GM23338 (cell line): ENCODE measurements around the gene NPAS2.

Source experiments
- CREB1 ChIP-seq: fragments of 250-450 bp; sonication (Bioruptor Pico); IDR thresholded peaks from 2 replicates; pipeline ENCODE4 v1.5.0; 2020; ENCODE audit warnings: low read depth, mild to moderate bottlenecking, moderate library complexity
- EZH2 ChIP-seq: fragments of 200-600 bp; sonication (generic); IDR thresholded peaks from one replicate; pipeline ENCODE4 v1.8.0; 2017; ENCODE audit warnings: antibody characterized with exemption, mild to moderate bottlenecking, low read depth; ENCODE audit not compliant: unreplicated experiment
- EZH2phosphoT487 ChIP-seq: fragments of 200-600 bp; sonication (generic); IDR thresholded peaks from one replicate; pipeline ENCODE4 v1.8.1; 2018; ENCODE audit warnings: antibody characterized with exemption; ENCODE audit not compliant: unreplicated experiment
- JUNB ChIP-seq: IDR thresholded peaks from one replicate; pipeline ENCODE4 v1.6.1; 2016; ENCODE audit warnings: antibody characterized with exemption; ENCODE audit not compliant: unreplicated experiment
- NANOG ChIP-seq: IDR thresholded peaks from 2 replicates; pipeline ENCODE4 v1.6.1; 2016; ENCODE audit warnings: antibody characterized with exemption, borderline replicate concordance
- POLR2AphosphoS5 ChIP-seq: IDR thresholded peaks from 2 replicates; pipeline ENCODE4 v1.6.1; 2016; ENCODE audit warnings: antibody characterized with exemption, low read depth
- ZNF331 ChIP-seq: fragments of 250-450 bp; sonication (Bioruptor Pico); IDR thresholded peaks from 2 replicates; pipeline ENCODE4 v1.5.0; 2020; ENCODE audit warnings: low read depth, mild to moderate bottlenecking, moderate library complexity
- TF ChIP-seq, protein P1 (sequence below), 2 experiments: fragments of 200-600 bp in 1 of 2; sonication (generic) in 1 of 2; conservative IDR thresholded peaks; 2 replicates each; pipeline versions ENCODE4 v1.5.1 to v1.6.1; 2016 to 2017; ENCODE audit warnings: antibody characterized with exemption in 2 of 2, low read depth in 2 of 2, mild to moderate bottlenecking in 2 of 2, moderate library complexity in 1 of 2
- TF ChIP-seq, protein P2 (sequence below): IDR thresholded peaks from one replicate; pipeline ENCODE4 v1.6.1; 2018; ENCODE audit warnings: antibody characterized with exemption; ENCODE audit not compliant: unreplicated experiment

DNA sequence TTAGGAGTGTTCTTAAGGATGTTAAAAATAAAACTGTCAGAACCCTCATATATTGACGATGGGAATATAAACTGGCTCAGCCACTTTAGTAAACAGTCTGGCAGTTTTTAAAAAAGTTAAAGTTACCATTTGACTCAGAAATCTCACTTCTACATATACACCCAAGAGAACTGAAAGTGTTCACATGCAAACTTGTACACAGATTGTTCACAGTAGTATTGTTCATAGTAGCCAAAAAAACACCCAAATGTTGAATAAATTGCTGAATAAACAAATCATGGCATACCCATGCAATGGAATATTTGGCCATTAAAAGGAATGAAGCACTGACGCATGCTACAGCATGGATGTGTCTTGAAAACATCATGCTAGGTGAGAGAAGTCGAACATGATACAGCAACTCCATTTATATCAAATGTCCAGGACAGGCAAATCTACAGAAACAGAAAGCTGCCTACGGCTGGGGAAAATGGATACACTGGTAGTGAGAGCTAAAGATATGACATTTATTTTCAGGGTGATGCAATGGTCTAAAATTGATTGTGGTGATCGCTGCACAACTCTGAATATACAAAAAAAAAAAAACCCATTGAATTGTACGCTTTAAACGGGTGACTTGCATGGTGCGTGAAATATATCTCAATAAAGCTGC, 192.2 kb downstream of the NPAS2 start:
- TF ChIP-seq, protein P1, sequence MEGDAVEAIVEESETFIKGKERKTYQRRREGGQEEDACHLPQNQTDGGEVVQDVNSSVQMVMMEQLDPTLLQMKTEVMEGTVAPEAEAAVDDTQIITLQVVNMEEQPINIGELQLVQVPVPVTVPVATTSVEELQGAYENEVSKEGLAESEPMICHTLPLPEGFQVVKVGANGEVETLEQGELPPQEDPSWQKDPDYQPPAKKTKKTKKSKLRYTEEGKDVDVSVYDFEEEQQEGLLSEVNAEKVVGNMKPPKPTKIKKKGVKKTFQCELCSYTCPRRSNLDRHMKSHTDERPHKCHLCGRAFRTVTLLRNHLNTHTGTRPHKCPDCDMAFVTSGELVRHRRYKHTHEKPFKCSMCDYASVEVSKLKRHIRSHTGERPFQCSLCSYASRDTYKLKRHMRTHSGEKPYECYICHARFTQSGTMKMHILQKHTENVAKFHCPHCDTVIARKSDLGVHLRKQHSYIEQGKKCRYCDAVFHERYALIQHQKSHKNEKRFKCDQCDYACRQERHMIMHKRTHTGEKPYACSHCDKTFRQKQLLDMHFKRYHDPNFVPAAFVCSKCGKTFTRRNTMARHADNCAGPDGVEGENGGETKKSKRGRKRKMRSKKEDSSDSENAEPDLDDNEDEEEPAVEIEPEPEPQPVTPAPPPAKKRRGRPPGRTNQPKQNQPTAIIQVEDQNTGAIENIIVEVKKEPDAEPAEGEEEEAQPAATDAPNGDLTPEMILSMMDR (conservative IDR thresholded peaks at IDR 0.05; ENCODE audit: low read depth in 2 of 2) = no peak
- TF ChIP-seq POLR2AphosphoS5 = 0 out of 2 replicates have a peak, but pooled peaks have one; percentile 21
- TF ChIP-seq CREB1 (CRISPR knock-in tag) = no peak
- no peak for TF ChIP-seq EZH2
- TF ChIP-seq EZH2phosphoT487 = no peak
- TF ChIP-seq ZNF331 (CRISPR knock-in tag) = no peak
- TF ChIP-seq NANOG = no peak
- TF ChIP-seq, protein P2, sequence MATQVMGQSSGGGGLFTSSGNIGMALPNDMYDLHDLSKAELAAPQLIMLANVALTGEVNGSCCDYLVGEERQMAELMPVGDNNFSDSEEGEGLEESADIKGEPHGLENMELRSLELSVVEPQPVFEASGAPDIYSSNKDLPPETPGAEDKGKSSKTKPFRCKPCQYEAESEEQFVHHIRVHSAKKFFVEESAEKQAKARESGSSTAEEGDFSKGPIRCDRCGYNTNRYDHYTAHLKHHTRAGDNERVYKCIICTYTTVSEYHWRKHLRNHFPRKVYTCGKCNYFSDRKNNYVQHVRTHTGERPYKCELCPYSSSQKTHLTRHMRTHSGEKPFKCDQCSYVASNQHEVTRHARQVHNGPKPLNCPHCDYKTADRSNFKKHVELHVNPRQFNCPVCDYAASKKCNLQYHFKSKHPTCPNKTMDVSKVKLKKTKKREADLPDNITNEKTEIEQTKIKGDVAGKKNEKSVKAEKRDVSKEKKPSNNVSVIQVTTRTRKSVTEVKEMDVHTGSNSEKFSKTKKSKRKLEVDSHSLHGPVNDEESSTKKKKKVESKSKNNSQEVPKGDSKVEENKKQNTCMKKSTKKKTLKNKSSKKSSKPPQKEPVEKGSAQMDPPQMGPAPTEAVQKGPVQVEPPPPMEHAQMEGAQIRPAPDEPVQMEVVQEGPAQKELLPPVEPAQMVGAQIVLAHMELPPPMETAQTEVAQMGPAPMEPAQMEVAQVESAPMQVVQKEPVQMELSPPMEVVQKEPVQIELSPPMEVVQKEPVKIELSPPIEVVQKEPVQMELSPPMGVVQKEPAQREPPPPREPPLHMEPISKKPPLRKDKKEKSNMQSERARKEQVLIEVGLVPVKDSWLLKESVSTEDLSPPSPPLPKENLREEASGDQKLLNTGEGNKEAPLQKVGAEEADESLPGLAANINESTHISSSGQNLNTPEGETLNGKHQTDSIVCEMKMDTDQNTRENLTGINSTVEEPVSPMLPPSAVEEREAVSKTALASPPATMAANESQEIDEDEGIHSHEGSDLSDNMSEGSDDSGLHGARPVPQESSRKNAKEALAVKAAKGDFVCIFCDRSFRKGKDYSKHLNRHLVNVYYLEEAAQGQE = no peak
- TF ChIP-seq JUNB = no peak
